Mononuclear cell (primary cell): ENCODE results near the gene URGCP. TPM values are rescaled to one million over a fixed set of nuclear protein-coding genes. Genes with fewer than 3 reads are reported as not detected.
"Not testable (repeated sequence)": the region's sequence is repeated elsewhere in the genome, so short reads cannot be mapped to it uniquely, and the experiment has no call there.

Experiments used
- H3K27me3 ChIP-seq: 2 replicates; pipeline ENCODE4 v1.6.0; 2011; ENCODE audit warnings: low read length, control low read depth; ENCODE audit not compliant: insufficient read depth
- H3K4me1 ChIP-seq: 2 replicates; pipeline ENCODE4 v1.5.1; 2011; ENCODE audit warnings: mild to moderate bottlenecking, low read length, control low read depth; ENCODE audit not compliant: insufficient read depth
- H3K4me3 ChIP-seq: 2 replicates; pipeline ENCODE4 v1.5.1; 2011; ENCODE audit warnings: mild to moderate bottlenecking, low read length, moderate library complexity
- H3K9me3 ChIP-seq: 2 replicates; pipeline ENCODE4 v1.5.1; 2011; ENCODE audit warnings: low read depth, mild to moderate bottlenecking, control low read depth, low read length
- total RNA-seq: library from RNA; depleted of rRNA; stranded (reverse); fragments of >200 nt; gene quantifications from one replicate; pipeline ENCODE4 v1.2.3, GENCODE V29; 2012

URGCP gene
- total RNA-seq, 1 donor = 19.2 TPM

DNA sequence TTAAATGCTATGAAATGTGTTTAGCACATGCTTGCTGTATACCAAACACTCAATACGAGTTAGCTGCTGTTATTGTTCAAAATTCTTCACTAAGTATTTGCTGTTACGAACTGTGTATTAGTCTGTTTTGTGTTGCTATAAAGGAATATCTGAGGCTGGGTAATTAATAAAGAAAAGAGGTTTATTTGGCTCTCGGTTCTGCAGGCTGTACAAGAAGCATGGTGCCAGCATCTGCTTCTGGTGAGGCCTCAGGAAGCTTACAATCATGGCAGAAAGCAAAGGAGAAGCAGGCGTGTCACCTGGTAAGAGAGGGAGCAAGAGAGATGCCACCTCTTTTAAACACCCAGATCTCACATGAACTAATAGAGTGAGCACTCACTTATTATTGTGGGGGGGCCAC, 21.4 kb upstream of the URGCP start:
- H3K4me1 ChIP-seq = peaks cover 24% of the 10 kb centered on the region
- no peak overlapping the region for H3K4me3 ChIP-seq
- no peaks in the 10 kb centered on the region for H3K27me3 ChIP-seq
- no peaks in the 10 kb centered on the region for H3K9me3 ChIP-seq

DNA sequence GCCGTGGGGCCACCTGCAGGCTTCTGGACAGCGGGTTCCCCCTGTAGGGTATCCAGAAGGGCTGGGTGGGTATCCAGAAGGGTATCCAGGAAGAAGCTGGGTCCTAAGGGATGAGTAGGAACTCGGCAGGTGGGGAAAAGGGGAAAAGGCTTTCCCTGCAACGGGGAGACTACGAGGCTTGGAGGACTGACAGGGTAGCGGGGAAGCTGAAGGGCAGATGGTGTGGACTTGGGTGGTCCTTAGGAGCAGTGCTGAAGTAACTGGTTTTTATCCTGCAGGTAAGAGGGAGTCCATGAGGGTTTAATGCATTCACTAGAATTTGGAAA, 20.4 kb upstream of the URGCP start:
- Histone ChIP-seq H3K27me3 (no peaks in the 10 kb centered on the region), H3K4me1 (peaks cover 24% of the 10 kb centered on the region), H3K9me3 (no peaks in the 10 kb centered on the region), H3K4me3 (peak overlapping the region; percentile 67)

DNA sequence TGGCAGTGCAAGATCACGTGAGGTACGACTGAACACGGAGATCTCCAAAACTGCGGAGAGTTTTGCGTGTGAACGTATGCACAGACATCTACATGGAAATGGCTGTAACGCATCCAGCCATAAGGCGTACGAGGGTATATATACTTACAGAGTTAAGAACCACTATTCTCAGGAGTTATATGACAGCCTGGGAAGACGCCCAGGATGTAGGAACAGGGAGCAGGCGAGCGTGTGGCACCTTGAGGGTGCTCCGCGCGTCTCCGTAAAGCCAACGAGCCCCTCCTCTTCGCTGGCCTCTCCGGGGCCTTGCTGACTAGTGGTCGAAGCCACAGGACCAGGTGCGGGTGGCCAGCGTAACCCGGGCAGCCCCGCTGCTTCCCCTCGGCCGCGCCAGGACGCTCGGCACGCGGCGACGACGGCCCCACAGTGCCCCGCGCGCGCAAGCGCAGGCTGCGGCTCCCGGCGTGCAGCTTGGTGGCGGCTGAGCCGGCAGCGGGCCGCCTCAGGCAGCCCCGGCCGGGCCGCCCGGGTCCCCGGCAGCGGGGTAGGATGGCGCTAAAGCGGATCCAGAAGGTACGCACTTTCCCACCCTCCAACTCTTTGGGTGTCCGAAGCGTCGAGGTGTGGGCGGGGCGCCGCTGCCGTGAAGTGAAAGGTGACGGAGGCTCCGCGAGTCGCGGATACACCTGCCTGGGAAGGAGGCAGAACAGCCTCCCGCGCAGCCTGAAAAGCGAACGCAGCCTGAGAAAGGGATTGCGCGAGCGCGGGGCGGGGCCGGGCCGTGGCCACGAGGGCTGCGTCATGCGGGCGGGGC, 19.8 kb upstream of the URGCP start, which contains the start of gene UBE2D4:
Gene UBE2D4 (plus strand): TSS at position 453 of the 814 bp plus-strand sequence. CDS start 97 bp downstream, at position 550.
- Histone ChIP-seq H3K4me1 (peaks cover 24% of the 10 kb centered on the region), H3K4me3 (peak within 1 kb of the TSS; percentile 67), H3K27me3 (no peaks in the 10 kb centered on the region), H3K9me3 (no peaks in the 10 kb centered on the region)

DNA sequence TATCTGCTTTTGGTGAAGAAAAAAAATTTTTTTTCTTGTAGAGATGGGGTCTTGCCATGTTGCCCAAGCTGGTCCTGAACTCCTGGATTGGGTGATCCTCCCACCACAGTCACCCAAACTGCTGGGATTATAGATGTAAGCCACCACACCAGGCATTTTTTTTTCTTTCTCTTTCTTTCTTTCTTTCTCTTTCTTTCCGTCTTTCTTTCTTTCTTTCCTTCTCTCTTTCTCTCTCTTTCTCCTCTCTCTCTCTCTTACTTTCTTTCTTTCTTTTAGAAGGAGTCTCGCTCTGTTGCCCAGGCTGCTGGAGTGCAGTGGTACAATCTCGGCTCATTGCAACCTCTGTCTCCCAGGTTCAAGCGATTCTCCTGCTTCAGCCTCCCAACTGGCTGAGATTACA, 16.3 kb upstream of the URGCP start:
- Histone ChIP-seq H3K27me3 (no peaks in the 10 kb centered on the region), H3K4me3 (no peak overlapping the region), H3K4me1 (peaks cover 24% of the 10 kb centered on the region), H3K9me3 (no peaks in the 10 kb centered on the region)

DNA sequence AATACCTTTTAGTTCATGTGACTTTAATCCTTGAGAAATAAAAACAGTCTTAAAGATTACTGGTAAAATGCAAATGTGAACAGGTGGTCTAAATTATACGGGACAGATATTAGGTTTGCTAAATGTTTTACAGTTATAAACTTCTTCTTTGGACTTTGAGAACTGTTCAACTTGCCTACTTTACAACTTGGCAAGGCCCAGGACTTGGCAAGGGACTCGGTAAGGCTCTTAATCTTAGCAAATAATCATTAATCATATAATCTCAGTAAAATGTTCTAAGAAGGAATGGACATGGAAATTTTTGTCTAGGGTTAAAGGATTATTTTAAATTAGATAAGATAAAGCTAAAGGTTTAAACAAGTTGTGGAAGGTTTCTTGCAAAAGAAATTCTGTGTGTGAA, 15.0 kb upstream of the URGCP start:
- Histone ChIP-seq H3K9me3 (no peaks in the 10 kb centered on the region), H3K4me3 (no peak overlapping the region), H3K4me1 (peaks cover 17% of the 10 kb centered on the region), H3K27me3 (no peaks in the 10 kb centered on the region)

DNA sequence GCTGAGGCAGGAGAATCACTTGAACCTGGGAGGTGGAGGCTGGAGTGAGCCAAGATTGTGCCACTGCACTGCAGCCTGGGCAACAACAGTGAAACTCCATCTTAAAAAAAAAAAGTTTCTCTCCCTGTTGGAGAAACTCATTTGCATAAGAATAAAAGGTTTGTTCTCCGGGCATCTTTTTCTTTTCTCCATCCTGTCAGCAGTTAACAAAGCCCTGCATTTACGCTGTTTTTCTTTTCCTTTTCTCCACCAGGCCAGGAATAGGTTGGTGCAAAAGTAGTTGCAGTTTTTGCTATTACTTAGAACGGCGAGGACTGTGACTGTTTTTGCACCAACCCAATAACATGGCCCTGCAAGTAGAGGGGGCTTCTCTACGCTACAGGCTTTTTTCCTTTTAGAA, 9.5 kb upstream of the URGCP start:
- Histone ChIP-seq H3K27me3 (no peaks in the 10 kb centered on the region), H3K9me3 (no peaks in the 10 kb centered on the region), H3K4me1 (no peaks in the 10 kb centered on the region), H3K4me3 (no peak overlapping the region)

DNA sequence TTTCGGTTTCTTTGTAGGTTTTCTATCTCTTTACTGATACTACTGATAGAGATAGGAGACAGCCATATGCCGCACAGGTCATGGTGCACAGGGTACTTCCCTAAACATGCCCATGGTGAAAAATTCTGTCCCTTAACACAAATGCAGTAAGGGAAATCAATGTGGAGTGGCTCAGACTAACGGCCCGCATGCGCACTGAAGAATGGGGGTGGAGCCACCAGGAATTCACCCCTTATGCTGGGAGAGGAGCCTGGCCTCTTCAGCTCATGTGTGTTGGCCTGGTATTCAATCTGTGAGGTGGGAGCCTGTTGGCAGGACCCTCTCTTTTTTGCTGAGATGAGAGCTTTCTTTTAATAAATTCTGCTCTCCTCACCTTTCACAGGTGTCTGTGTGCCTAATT, 8.4 kb upstream of the URGCP start:
- no peaks in the 10 kb centered on the region for H3K4me1 ChIP-seq
- H3K27me3 ChIP-seq = no peaks in the 10 kb centered on the region

DNA sequence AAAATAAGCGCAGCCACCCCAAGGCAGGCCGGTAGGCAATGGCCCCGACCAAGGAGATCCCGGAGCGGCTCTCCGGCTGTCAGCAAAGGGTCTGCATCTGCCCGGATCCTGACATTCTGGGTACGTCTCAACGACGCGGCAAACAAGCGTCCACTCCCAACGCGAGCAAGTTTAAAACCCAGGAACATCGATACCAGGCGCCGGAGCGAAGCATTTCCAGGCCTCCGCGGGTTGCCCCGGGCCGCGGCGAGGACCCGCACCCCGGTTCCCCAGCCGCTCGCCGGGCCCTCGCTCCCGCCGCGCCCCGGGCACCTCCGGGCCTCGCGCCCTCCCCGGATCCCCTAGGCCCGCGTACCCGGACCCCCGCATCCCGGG, 453 bp downstream of the URGCP start:
- peaks cover 14% of the 10 kb centered on the region for H3K4me1 ChIP-seq
- H3K27me3 ChIP-seq = no peaks in the 10 kb centered on the region
- peak overlapping the region; percentile 46 for H3K4me3 ChIP-seq
- H3K9me3 ChIP-seq = no peaks in the 10 kb centered on the region

More for the DNA sequence above, 8.4 kb upstream of the URGCP start:
- H3K4me3 ChIP-seq = no peak overlapping the region
- no peaks in the 10 kb centered on the region for H3K9me3 ChIP-seq

DNA sequence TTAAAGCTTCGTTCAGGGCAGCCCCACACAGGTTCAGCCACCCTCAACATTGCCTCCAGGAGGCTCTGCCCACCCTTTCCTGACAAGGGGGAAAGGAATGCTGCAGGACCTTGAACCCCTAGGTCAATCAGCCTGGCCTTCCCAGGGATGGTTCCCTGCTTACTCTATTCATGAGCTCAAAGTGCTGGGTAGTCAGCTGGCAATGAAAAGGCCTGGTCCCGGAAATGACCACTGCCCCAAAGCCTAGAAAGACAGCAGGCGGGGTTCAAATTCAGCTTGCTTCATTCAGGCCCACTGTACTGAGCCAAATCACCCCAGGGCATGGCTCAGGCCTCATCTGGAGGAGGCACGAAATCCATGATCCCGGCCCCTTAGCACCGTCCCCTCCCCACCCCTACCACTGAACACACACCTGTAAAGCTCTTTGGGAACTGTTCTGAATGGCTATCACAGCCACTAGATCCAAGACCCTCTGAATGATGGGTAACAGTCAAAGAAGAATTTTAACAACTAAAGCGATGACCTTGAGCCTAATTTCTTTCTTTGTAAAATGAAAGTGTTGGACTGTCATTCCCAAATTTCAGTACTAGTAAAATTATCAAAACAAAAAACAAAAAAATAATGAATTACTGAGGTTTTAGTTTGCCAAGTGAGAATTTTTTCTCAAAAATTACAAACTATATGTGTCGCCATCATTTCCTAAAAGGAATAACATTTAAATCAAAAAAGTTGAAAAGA, 1.0 kb downstream of the URGCP start:
- peak overlapping the region; percentile 46 for H3K4me3 ChIP-seq
- no peaks in the 10 kb centered on the region for H3K9me3 ChIP-seq
- no peaks in the 10 kb centered on the region for H3K27me3 ChIP-seq
- peaks cover 14% of the 10 kb centered on the region for H3K4me1 ChIP-seq

DNA sequence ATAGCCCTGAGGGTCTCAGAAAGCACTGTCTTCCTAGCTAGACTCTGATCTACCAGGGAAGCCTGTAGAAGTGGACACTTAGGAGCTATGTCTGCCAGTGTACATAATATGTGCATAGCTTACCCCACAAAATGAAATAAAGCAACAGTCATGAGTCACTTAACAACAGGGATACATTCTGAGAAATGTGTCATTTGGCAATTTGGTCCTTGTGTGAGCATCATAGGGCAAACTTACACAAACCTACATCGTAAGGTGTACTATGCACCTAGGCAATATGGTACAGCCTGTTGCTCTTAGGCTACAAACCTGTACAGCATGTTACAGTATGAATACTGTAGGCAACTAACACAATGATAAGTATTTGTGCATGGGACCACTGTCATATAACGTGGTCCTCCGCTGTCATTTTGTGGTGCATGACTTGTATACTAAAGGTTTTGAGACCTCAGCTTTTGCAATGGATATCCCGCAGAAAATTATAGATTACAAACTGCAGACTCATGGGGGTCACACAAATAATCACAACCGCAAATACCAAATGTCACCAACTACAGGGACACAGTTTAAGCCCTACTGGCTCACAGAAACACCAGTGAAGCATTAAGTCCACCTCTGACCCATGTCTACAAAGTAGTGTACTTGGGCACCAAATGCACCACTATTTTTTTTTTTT, 1.7 kb downstream of the URGCP start:
- Histone ChIP-seq H3K27me3 (no peaks in the 10 kb centered on the region), H3K4me3 (no peak overlapping the region)

DNA sequence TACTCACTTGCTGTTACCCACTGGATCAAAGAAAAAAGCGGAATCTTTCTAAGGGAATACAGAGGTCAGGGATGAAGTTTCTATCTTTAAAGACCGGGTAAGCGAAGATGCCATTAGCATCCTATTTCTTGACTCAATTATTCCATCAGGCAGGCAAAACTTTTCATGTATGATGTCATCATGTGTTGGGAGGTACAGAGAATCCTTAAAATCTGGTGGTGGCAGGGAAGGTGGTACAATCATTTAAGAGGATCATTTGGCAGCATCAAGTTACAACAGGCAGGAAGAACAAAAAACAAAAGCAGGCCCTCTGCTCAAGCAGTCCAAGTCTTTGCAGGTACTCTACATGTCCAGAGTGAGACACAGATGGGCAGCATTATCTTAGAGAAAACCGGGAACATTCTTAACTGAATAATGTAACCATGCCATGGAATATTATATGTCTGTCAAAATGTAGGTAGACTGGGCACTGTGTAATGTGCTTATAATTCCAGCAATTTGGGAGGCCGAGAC, 3.8 kb downstream of the URGCP start:
- Histone ChIP-seq H3K27me3 (no peaks in the 10 kb centered on the region), H3K9me3 (no peaks in the 10 kb centered on the region)

More for the DNA sequence above, 1.7 kb downstream of the URGCP start:
- H3K4me1 ChIP-seq = peaks cover 14% of the 10 kb centered on the region
- no peaks in the 10 kb centered on the region for H3K9me3 ChIP-seq

DNA sequence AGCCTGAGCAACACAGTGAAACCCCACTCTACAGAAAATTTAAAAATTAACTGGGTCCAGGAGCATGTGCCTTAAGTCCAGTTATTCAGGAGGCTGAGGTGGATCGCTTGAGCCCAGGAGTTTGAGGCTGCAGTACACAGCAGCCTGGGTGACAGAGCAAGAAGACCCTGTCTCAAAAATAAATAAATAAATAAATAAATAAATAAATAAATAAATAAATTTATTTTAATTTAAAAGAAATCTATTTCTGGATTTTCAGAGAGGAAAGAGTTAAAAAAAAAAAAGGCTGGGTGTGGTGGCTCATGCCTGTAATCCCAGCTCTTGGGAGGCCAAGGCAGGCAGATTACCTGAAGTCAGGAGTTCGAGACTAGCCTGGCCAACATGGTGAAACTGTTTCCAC, 7.8 kb downstream of the URGCP start:
- H3K4me1 ChIP-seq = not testable (repeated sequence)

More for the DNA sequence above, 3.8 kb downstream of the URGCP start:
- Histone ChIP-seq H3K4me3 (no peak overlapping the region), H3K4me1 (peaks cover 14% of the 10 kb centered on the region)

DNA sequence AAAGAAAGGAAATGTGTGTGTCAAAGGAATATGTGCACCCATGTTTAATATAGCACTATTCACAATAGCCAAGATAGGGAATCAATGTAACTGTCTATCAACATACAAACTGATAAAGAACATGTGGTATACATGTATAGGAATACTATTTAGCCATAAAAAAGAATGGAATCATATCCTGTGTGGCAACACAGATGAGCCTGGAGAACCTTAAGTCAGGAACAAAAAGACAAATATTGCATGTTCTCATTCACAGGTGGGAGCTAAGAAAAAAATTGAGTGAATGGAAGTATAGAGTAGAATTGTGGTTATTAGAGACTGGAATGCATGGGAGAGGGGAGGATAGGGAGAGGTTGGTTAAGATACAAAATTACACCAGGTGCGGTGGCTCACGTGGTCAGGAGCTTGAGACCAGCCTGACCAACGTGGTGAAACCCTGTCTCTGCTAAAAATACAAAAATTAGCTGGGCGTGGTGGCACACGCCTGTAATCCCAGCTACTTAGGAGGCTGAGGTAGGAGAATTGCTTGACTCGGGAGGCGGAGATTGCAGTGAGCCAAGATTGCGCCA, 10.5 kb downstream of the URGCP start:
- Histone ChIP-seq H3K27me3 (no peaks in the 10 kb centered on the region), H3K9me3 (no peaks in the 10 kb centered on the region), H3K4me1 (peaks cover 13% of the 10 kb centered on the region), H3K4me3 (no peak overlapping the region)

More for the DNA sequence above, 7.8 kb downstream of the URGCP start:
- not testable (repeated sequence) for H3K27me3 ChIP-seq, H3K4me3 ChIP-seq, H3K9me3 ChIP-seq

DNA sequence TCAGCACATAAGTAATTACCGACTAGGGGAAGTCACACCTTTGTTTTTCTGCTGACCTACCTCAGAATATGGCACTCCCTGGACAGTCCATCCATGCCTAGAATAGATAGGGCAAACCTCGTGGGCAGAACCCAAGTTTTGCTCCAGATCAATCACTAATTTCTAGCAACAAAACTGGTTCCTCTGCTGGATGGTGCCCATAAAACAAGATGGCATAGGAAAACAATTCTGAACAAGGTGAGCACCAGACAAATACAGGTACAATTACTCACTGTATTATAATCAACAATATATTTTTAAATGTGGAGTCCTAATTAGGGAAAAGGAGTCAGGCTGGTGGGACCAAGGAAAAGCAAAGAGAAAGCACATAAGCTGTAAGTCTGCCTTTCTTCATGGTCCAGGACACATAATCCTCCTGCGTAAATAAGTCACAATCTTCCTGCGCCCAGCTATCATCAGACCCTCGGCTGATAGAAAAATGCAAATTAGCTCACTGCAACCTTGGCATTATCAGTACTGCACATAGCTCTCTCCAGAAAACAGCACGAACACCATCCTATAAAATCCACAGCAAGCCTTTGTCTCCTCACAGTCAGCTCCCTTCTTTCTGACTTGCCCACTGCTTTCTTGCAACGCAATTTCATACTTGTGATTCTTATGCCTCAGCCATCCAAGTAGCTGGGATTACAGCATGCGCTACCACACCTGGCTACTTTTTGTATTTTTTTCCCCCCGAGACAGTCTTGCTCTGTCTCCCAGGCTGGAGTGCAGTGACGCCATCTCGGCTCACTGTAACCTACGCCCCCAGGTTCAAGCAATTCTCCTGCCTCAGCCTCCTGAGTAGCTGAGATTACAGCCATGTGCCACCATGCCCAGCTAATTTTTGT, 15.1 kb downstream of the URGCP start:
- Histone ChIP-seq H3K9me3 (no peaks in the 10 kb centered on the region), H3K4me1 (peaks cover 16% of the 10 kb centered on the region), H3K27me3 (no peaks in the 10 kb centered on the region), H3K4me3 (no peak overlapping the region)
